HG02623 (cell line): ENCODE data around the gene ARHGAP15.

Experiments
- ATAC-seq: cut with Tn5 transposase; IDR thresholded peaks from one replicate; pipeline ENCODE4 v1.9.1; 2021; ENCODE audit warnings: moderate library complexity; ENCODE audit not compliant: unreplicated experiment

ARHGAP15 gene

DNA sequence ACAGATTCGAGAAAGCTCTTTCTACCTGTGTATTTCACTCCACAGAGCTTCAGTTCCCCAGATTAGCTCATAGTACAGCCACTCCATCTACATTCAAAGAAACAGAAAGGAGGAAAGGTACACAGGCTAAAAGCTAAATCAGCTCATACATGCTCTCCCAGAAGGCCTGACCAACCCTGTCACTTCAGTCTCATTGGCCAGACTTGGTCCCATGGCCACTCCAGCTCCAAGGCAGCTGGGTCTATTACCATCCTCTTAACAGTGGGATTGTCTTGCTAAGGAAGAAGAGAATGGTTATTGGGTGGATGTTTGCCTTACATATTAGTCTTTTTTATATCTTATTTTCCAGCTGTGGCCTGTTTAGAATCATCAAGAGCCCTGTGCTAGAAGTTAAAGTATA, 572.6 kb downstream of the ARHGAP15 start:
- ATAC-seq = no peak

GRCh38 chr2:143702931-143703330, 573.7 kb downstream of the ARHGAP15 start:
- ATAC-seq = no peak

DNA sequence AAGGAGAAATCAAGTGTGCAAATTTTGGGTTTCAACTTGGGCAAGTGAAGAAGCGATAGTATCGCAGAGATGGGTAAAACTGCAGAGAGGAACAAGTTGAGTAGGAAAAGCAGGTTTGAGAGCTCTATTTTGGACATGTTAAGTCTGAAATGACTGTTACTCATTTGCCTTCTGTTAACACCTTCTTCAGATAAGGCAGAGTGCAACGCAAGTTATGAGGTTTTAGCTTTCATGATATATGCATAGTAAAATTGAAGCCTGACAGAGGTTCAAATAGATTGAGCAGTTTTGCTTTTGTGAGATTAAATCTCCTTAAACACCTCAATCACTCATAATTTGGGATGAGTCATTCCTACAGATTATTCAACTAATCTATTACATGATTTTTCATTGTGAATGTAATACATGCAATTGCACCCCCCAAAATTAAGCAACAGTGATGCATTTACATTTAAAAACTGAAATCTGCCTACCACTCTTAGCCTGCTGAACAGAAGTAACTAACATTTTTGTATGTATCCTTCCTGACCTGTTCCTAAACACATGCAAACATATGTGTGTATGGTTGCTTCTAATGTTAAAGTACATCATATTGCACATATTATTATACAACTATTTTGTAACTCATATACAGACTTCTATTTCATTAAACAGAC, 575.4 kb downstream of the ARHGAP15 start:
- ATAC-seq = peak; percentile 75

DNA sequence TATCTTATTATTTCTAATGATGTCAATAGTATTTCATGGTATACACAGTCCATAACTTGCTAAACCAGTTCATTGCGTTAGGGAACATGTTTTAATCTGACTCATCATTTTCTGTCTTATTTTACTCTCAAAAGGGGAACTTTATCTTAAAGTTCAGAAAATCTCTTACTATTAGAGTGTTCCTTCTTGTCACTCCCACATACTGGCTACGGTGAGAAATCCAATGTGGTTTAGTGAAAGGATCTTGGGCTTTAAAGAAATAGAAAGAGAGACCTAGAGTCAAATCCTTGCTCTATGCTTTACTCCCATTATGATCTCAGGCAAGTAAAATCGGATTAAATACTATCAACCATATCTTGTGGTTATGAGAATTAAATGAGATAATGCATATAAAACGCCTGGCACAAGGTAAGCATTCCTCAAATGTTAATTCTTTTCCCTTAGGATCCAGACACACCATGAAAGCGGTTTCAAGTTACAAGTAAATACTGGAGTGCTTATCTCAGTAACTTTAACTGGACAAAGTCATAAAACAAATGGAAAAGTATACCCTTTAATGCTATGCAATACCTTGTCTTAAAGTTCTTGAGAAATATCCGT, 576.0 kb downstream of the ARHGAP15 start:
- ATAC-seq = no peak

GRCh38 chr2:143706354-143706753, 577.1 kb downstream of the ARHGAP15 start:
- ATAC-seq = no peak

DNA sequence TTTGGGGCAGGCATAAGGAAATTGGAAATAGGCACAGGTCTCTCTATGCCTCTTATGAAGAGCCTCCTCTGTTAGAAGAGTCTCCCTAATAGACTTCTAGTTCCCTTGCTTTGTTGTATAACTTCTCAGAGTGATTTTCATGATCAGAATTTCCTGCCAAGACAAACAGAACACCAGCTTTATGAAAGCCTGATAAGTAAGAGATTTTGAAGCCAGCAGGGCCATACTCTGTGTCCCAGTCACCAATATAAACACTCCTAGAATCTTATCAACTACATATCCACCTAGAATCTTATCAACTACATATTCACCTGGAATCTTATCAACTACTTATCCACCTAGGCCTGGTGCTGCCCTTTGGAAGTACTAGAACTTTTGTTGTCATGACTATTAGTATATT, 579.5 kb downstream of the ARHGAP15 start:
- no peak for ATAC-seq

- no peak for ATAC-seq
These were observed 581.0 kb downstream of the ARHGAP15 start for GRCh38 chr2:143710196-143710595.

GRCh38 chr2:143710879-143711278, 581.7 kb downstream of the ARHGAP15 start:
- no peak for ATAC-seq

DNA sequence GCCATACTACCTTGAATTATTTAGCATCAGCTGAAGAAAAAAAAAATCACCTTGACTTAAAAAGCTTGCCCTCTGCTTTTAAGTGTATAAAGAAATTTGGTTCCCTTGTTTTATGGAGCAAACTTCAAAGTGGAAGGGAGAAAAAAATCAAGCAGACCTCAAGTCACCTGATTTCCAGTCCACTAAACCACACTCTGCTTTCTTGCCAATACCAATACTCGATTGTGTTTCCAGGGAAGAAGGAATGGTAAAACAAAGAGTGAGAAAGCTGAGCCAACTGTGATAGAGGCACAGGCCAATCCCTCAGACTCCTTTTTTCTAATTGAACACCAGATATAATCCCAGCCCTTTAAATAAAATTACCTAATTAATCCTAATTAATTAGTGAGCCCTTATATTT, 587.3 kb downstream of the ARHGAP15 start:
- no peak for ATAC-seq

GRCh38 chr2:143717053-143717452, 587.8 kb downstream of the ARHGAP15 start:
- ATAC-seq = no peak

DNA sequence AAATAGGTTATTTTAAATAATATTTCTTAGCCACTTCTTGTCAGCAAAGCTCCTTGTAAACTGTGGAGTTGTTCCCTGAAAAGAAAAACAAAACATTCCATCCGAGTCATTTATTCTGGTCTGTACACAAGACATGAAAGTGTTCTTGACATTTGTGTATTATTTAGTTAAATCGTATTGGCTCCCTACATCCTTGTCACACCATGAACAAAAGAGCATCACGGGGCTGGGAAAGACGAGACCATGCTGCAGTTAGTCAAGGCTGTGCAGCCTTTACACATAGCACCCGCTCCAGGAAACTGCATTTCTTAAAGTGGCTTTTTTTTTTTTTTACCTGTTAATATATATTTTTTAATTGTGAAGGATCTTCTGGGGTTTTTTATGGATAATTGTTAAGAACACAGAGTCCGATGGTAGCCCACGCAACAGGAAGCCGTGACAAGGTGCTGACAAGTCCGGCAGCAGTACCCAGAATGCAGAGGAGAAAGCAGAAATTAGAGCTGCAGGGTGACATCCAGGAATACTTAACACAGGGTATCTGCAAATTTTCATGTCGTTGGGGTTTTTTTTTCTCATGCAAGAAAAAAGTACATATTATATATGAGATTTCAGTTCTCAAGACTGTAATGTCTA, 588.4 kb downstream of the ARHGAP15 start:
- ATAC-seq = no peak

DNA sequence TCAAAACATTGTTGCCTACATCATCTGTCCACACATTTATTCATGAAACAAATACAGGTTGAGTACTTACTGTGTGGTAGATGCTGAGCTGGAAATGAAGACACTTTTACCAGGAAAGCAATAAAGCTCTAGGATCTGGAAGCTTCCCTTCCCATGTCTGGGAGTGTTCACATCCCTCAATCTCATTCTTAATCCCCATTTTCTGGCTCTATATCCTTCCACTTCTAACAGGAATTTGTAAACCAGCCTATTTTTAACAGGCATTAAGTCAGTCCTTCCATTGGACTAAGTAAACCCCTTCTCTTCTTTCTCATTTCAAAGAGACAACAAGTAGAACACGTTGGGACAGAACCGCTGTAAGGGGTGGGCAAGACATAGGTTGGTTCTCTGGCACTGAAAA, 589.5 kb downstream of the ARHGAP15 start:
- no peak for ATAC-seq

DNA sequence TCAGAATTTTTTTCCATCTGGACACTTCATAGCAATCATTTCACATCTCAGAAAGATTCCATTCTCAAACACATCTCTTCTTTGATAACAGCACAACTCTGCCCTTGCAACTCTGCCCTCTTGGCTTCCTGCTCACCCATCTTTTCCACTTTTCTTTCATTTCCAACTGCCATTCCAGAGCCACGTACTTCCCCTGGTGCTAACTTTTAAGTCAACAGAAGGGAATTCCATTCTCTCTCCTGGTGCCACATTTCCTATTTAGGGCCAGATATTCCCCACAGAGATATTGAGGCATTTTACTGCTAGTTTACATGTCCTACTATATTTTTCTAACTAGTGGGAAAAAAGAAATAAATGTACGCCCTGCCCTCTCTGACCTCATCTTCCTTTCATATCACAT, 590.2 kb downstream of the ARHGAP15 start:
- no peak for ATAC-seq

DNA sequence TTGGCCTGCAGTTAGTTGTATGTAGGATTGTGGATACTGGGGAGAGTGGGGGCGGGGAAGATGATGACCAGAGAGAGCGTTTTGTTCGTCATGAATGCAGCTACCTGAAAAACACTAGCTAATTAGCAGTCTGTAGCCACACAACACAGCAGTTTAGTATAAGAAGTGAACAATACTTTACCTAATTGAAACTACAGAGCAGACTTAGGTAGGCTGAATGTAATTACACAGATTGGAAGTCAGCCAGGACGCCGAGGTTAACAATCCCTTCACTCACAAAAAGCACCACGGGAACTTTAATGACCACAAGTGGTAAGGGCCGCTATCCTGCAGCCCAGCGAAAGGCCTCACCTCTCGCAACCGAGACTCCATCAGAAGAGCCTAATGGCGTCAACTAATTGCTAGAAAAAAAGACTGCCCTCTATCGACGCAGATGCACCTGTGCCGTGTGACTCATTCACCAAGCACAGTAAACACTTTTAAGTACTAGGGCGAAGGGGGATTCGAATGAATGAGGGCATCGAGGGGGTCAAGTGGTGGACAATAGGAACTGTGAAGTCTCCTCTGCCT, 591.0 kb downstream of the ARHGAP15 start:
- no peak for ATAC-seq

GRCh38 chr2:143725400-143725799, 596.2 kb downstream of the ARHGAP15 start:
- ATAC-seq = no peak

- ATAC-seq = no peak
These were observed 597.1 kb downstream of the ARHGAP15 start for GRCh38 chr2:143726151-143726845.

- no peak for ATAC-seq
These were observed 599.3 kb downstream of the ARHGAP15 start for GRCh38 chr2:143728498-143728897.

GRCh38 chr2:143729296-143729814, 600.1 kb downstream of the ARHGAP15 start:
- no peak for ATAC-seq

DNA sequence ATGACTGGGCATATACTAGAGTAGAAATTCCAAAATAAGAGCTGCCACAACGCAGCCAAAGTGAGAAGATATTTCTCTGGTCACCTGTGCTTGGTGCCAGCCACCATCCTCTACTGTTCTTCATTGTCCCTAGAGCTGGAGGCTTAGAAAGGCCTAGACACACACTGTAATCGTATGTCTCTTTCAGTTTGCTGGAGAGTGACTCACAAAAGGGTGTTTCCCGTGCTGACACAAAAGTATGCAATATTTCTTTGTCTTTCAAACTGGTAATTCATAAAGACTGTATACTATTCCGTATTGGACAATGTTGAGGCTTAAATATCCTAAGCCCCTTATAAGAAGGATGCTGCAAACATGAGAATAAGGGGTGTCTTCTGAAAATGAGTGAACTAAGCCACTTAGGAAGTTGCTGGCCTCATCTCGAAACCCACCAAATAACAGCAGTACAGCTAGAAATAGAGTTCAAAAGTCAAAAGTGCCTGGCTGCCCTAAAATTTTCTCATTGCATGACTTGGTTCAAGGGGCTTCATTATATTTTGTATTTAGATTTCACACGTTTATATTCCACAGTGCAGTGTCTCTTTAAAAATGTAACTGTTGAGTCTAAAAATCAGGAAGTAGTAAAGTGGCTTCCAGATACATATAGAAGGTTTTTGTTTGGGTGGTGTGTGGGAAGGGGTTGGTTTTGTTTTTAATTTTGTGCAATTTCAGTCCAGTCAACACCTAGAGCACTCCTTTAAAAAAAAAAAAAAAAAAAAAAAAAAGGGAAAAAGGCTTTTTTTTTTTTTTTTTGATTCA, 601.1 kb downstream of the ARHGAP15 start:
- peak; percentile 81 for ATAC-seq

GRCh38 chr2:143730953-143731260, 601.7 kb downstream of the ARHGAP15 start:
- peak; percentile 40 for ATAC-seq

GRCh38 chr2:143732076-143732475, 602.9 kb downstream of the ARHGAP15 start:
- no peak for ATAC-seq
